GM10248 (cell line): ENCODE results near the gene REP15.
"Not testable (repeated sequence)": the region's sequence is repeated elsewhere in the genome, so short reads cannot be mapped to it uniquely, and the experiment has no call there.

ENCODE experiments used
- CTCF ChIA-PET: fragments of 300-600 bp; sonication (Branson Sonifier 250); formaldehyde crosslinking; extraction: SDS; loops from one replicate; lab custom pipeline; 2021; ENCODE audit warnings: antibody characterized with exemption; lab: Yijun Ruan, JAX
- POLR2A ChIA-PET: fragments of 350-650 bp; sonication (Branson Sonifier 250); formaldehyde crosslinking; extraction: SDS; loops from one replicate; lab custom pipeline; 2020; ENCODE audit warnings: antibody characterized with exemption; lab: Yijun Ruan, JAX
- DNase-seq: peaks from one replicate; pipeline ENCODE4 v3.0.0; 2012; ENCODE audit errors: extremely low spot score
- TF ChIP-seq, protein P1 (sequence below): IDR thresholded peaks from 2 replicates; pipeline ENCODE4 v1.5.1; 2012; ENCODE audit warnings: mild to moderate bottlenecking, low read depth; ENCODE audit errors: extremely low read depth, missing control alignments, control extremely low read depth

Gene REP15, protein sequence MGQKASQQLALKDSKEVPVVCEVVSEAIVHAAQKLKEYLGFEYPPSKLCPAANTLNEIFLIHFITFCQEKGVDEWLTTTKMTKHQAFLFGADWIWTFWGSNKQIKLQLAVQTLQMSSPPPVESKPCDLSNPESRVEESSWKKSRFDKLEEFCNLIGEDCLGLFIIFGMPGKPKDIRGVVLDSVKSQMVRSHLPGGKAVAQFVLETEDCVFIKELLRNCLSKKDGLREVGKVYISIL

DNA sequence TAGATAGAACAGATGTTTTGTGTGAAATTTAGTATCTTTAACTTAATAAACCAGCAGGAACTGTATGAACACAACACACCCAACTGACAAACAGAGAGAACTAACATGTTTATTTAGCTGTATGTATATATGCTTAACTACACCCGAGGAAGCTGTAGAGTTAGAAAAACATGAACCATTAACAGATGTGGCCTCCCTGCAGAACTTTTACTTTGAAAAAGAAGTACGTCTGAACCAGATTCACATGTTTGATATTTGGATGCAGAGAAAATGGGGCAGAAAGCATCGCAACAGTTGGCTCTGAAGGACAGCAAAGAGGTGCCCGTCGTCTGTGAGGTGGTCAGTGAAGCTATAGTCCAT, at the start of gene REP15:
REP15 (plus strand) TSS at position 155 of the 360 bp plus-strand sequence; CDS start at position 271, 116 bp downstream.
- DNase-seq: no peak
- TF ChIP-seq, protein P1, sequence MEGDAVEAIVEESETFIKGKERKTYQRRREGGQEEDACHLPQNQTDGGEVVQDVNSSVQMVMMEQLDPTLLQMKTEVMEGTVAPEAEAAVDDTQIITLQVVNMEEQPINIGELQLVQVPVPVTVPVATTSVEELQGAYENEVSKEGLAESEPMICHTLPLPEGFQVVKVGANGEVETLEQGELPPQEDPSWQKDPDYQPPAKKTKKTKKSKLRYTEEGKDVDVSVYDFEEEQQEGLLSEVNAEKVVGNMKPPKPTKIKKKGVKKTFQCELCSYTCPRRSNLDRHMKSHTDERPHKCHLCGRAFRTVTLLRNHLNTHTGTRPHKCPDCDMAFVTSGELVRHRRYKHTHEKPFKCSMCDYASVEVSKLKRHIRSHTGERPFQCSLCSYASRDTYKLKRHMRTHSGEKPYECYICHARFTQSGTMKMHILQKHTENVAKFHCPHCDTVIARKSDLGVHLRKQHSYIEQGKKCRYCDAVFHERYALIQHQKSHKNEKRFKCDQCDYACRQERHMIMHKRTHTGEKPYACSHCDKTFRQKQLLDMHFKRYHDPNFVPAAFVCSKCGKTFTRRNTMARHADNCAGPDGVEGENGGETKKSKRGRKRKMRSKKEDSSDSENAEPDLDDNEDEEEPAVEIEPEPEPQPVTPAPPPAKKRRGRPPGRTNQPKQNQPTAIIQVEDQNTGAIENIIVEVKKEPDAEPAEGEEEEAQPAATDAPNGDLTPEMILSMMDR: no peak
- ChIA-PET POLR2A (no interaction called here), CTCF (interaction anchor here (1.0 to 1.6 kb wide), 5 partner anchors 11 to 37 kb away, joined by 3 to 7 read pairs (median 4); no protein-coding TSS in a partner anchor)

DNA sequence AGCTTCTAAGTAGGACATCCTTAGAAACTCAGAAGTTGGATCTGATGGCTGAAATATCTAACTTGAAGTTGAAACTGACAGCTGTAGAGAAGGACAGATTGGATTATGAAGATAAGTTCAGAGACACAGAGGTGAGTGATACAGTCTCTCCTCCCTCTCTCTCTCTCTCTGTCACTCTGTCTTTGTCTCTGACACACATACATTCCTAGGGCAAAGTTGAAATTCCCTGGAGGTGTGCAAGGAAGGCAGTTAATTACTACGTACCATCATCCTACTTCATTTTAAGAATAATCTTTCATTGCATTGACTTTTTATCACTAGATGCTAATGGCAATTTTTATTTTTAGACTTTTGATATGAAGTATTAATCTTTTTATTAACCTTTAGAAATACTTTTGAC, 46.2 kb upstream of the REP15 start:
- no peak for DNase-seq
- TF ChIP-seq, protein P1: no peak
- ChIA-PET POLR2A (no interaction called here), CTCF (interaction anchor here (1.6 to 2.4 kb wide), 2 partner anchors 12 to 215 kb away, joined by 8 to 18 read pairs; no protein-coding TSS in a partner anchor)

DNA sequence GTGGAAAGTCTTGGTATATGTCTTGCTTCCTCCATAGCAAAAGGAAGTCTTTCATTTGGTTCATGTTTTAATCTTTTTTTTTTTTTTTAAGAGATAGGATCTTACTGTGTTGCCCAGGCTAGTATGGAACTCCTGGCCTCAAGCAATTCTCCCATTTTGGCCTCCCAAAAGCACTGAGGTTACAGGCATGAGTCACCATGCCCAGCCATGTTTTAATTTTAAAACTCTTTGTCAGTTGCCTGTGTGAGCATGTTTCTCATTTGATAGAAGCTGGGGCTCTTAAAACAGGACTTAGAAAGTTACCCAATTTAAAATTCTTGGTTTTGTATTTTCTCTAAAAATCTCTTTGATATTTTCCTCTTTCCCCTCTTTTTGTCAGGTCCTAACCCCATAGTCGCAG, 45.0 kb upstream of the REP15 start:
- POLR2A ChIA-PET: no interaction called here
- CTCF ChIA-PET: interaction anchor here (1.4 to 2.4 kb wide), 3 partner anchors 11 to 216 kb away, joined by 3 to 18 read pairs (median 8); no protein-coding TSS in a partner anchor
- no peak for DNase-seq

DNA sequence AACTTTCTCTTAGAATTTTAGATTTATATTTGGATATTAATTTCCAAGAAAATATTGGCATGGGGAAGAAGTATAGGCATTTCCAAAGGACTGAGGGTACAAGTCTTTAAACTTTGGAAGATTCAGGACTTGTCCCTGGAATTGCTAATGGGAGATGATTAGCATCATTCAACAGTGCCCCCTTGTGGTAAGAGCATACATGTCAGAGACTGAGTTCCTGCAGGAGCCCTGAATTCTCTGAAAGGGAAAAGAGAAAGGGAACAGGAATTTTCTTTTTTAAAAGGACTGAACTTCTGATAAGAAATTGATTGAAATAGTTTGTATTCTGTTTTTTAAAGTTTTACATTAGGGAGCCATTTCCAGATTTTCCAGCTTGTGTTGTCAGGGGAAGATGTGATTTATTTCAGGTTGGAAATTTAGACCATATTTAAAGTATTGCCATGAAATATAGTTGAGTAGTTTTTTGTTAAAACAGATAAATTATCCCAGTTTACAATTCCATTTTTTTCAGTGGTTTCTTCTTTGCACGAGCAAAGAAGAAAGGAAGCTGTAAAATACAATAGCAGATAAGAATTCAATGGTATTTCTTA, 44.0 kb upstream of the REP15 start:
- ChIA-PET CTCF (interaction anchor here (0.7 to 2.0 kb wide), 24 partner anchors 8 to 819 kb away, joined by 3 to 11 read pairs (median 4); partner anchors contain the start of genes ITPR2 and PPFIBP1), POLR2A (no interaction called here)
- DNase-seq: peak; percentile 48
- TF ChIP-seq, protein P1: peak; percentile 83

More for the DNA sequence above, 45.0 kb upstream of the REP15 start:
- TF ChIP-seq, protein P1: no peak

DNA sequence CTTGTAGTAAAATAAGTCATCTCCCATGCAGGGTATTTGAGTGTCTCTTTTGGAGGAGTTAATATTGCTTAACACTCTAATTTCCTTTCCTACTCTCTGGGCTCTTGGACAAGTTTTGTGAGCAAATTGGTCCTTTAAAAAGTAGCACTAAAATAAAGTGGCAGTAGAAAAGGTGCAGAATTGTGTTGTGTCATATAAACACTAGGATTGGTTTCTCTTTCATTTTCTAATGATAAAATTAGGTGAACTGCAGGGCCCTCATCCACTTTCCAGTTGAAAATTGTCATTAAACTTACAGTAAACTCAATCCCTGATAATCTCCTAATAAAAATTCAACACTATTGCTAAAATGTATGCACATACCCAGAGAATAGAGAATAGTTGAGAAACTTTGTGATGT, 42.6 kb upstream of the REP15 start:
- TF ChIP-seq, protein P1: no peak
- POLR2A ChIA-PET: no interaction called here
- peak; percentile 10 for DNase-seq
- CTCF ChIA-PET: interaction anchor here (1.0 to 2.0 kb wide), 6 partner anchors 8 to 269 kb away, joined by 3 to 11 read pairs (median 6); no protein-coding TSS in a partner anchor

DNA sequence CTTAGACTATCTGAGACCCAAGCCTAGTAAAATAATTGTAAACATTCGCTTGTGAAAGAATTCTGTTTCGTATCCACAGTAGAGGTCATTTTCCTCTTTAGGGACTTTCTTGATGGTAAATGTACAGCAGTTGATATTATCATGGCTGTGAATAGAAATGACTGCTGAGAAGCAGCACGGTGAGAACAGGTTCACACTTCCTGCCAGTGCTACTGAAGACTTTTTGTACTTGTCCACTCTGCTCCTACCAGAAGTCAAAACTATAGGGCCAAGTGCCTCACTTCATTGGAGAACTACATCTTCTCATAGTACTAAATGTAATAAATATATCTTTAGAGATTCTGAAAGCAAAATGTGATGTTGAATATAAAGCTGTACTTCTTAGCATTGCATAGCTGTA, 40.8 kb upstream of the REP15 start:
- DNase-seq, POLR2A ChIA-PET, CTCF ChIA-PET: not testable (repeated sequence)

DNA sequence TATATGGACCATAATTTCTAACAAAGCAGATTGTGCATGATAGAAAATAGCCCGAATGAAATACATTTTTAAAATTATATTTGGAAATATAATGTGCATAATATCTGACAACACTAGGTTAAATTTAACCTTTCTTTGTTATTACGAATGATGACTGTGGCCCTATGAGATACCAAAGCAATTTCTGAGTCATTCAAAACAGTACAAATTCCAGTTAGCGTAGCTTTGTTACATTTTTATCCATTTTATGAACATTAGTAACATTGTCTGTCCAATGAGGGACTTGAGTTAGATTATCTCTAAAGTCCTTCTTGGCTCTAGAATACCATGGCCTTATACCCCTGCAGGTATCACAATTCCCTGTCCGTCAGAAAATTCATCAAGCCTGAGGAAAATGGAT, 39.0 kb upstream of the REP15 start:
- POLR2A ChIA-PET: no interaction called here
- TF ChIP-seq, protein P1: no peak
- CTCF ChIA-PET: no interaction called here
- DNase-seq: no peak
